HG02973 (cell line): Measurements from ENCODE around the gene GOSR2.
"Not testable (repeated sequence)": the region's sequence is repeated elsewhere in the genome, so short reads cannot be mapped to it uniquely, and the experiment has no call there.

ENCODE experiments used
- ATAC-seq: cut with Tn5 transposase; IDR thresholded peaks from one replicate; pipeline ENCODE4 v1.9.1; 2021; ENCODE audit warnings: moderate library complexity; ENCODE audit not compliant: unreplicated experiment

Gene GOSR2

GRCh38 chr17:46892192-46892703 lies 30.7 kb upstream of the GOSR2 start:
- no peak for ATAC-seq

- no peak for ATAC-seq
Observed at GRCh38 chr17:46894024-46894423, 28.9 kb upstream of the GOSR2 start.

GRCh38 chr17:46894476-46895151 lies 28.3 kb upstream of the GOSR2 start:
- ATAC-seq, result no peak

DNA sequence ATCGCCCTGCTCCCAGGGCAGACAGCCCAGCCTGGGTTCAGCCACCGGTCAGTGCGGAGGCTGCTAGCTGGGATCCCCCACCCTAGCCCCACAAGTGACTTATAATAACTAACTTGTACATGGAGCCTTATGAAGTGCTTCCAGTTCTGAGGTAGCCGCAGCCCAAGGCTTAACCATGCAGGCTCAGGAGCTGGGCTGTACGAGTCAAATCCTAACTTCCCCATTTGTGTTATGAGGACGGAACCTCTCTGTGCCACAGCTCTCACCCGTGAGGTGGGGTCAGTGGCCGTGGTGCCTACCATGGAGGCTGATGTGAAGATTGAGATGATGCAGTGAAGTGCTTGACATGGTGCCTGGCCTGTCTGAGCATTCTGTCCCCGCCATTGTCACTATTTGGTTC lies 27.8 kb upstream of the GOSR2 start:
- ATAC-seq, result no peak

GRCh38 chr17:46896991-46897390 lies 26.0 kb upstream of the GOSR2 start:
- no peak for ATAC-seq

DNA sequence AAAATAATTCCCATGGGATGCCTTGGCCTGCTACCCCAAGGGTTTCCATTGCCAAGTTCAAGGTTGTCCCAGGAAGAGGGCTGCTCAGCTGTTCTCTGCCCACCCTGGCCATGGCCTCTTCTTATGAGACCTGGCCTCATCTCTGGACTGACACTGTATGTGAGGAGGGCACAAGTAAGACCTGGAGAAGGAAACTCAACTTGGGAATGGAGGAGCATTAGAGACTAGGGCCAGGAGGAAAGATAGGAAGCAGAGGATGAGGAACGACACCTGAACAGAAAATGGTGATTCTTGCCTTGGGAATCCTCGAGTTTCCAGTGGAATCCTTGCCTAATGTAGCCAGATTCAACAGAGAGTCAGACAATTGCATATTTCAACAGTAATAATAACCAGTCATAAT lies 24.6 kb upstream of the GOSR2 start:
- no peak for ATAC-seq

DNA sequence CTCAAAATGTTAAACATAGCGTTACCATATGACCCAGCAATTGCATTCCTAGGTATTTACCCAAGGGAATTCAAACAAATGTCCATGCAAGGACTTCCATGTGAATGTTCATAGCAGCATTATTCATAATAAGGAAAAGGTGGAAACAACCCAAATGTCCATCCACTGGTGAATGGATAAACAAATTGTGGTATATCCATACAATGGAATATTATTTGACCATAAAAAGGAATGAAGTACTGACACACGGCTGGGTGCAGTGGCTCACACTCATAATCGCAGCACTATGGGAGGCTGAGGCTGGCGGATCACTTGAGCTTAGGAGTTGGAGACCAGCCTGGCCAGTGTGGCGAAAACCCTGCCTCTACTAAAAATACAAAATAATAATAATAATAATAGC lies 24.1 kb upstream of the GOSR2 start:
- no peak for ATAC-seq

DNA sequence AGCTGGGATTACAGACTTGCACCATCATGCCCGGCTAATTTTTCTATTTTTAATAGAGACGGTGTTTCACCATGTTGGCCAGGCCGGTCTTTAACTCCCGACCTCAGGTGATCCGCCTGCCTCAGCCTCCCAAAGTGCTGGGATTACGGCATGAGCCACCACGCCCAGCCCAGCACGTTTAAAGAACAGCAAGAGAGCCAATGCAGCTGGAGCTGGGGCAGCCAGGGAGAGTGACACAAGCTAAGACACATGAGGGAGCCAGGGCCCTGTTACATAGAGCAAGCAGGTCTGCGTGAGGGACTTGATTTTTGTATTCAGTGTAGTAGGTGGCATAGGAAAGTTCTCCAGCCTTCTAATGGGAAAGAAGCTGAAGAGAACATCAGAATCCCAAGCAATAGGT lies 21.7 kb upstream of the GOSR2 start:
- ATAC-seq, result no peak

GRCh38 chr17:46903762-46904672 lies 18.9 kb upstream of the GOSR2 start:
- no peak for ATAC-seq

DNA sequence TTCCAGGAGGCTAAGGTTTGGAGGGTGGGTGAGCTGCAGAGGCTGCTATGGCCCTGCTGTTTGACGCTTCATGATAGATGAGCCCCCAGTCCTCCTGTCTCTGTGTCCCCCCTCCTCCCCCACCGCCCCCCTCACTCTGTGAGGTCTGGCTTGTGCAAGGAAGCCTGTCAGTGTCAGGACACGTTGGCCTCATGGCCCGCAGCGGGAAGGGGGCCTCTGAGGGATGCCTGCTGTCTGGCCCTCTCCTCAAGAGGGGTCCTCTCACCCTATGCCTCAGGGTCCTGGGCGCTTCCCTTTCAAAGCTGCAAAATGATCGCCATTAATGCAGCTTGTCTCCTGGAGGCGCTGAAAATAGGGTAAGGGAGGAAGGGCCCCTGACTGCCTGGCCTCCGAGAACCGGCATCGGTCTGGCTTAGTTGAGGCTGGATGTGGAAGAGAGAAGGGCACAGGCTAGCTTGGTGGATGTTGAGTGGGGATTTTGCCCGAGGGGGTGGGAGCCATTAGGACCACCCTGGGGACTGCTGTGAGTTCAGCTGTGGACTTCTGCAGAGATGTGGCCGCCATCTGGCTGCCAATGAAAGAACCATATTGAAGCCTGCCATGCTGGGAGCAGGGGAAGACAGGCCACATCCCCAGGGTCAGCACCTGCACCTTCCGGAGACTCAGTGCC lies 14.8 kb upstream of the GOSR2 start:
- no peak for ATAC-seq

DNA sequence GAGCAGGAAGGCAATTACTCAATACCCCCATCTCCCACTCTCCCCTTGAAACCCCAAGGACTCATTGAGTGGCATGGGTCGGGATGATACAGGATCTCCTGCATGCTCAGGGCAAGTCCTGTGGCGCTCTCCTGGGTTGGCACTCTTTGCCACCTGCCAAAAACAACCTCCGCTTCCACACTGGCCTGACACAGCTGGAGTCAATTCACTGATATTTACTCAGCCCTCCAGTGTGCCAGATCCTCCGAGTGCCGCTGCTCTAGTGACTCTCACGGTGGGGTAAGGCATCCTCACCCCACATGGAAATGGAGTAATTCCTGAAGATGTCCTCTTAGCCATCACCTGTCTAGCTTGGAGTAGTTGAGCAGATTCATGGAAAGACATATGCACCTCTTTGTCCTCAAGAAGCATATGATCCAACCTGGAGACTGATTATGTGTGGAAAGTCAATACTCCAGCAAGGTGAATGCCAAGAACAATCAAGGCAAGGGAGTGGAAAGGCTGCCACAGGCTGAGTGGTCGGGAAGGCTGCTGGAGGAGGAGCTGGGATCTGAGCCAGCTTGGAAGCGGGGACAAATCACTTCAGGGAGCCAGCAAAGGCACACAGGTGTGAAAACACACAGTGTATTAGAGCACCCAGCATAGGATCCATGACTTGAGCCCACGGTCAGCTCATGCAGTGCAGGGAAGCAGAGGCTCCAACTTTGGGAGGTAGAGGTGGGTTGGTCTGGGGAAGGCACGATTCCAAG lies 12.6 kb upstream of the GOSR2 start:
- ATAC-seq, result no peak

DNA sequence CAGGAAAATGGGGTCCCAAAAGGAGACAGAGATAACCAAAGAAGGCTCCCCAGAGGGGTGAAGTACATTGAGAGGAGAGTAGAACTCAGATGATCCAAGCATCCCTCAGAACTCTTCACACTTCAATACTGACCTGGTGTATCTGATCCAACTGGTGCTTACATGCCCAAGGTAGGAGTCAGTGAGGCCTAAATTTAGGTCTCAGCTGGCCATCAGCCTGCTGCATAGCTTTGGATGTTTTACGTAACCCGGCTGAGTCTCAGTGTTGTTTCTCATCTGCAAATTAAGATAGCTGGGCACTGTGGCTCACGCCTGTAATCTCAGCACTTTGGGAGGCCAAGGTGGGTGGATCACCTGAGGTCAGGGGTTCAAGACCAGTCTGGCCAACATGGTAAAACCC lies 11.6 kb upstream of the GOSR2 start:
- ATAC-seq, result no peak

GRCh38 chr17:46915596-46915995 lies 7.4 kb upstream of the GOSR2 start:
- ATAC-seq, result no peak

- no peak for ATAC-seq
Observed at GRCh38 chr17:46916211-46916610, 6.7 kb upstream of the GOSR2 start.

DNA sequence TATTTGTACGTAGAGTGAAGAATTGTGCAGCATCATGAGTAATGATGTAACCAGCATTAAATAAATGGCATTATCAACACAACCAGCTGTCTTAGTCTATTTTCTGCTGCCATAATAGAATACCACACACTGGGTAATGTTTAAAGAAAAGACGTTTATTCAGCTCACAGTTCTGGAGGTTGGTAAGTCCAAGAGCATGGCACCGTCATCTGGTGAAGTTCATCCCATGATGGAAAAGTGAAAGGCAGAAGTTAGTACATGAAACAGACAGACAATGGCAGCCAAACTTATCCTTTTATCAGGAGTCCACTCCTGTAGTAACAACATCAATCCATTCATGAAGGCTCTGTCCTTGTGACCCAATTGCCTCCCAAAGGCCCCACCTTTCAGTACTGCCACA lies 6.3 kb upstream of the GOSR2 start:
- no peak for ATAC-seq

DNA sequence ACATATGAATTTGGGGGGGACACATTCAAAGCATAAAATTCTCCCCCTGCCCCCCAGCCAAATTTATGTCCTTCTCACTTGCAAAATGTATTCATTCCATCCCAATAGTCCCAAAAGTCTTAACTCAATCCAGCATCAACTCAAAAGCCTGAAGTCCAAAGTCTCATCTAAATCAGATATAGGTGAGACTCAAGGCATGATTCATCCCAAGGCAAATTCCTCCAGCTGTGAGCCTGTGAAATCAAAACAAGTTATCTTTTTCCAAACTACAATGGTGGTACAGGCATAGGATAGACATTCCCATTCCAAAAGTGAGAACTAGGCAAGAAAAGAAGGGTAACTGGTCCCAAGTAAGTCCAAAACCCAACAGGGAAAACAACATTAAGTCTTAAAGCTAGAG lies 5.9 kb upstream of the GOSR2 start:
- ATAC-seq, result no peak

GRCh38 chr17:46917516-46917915 lies 5.4 kb upstream of the GOSR2 start:
- ATAC-seq, result no peak

DNA sequence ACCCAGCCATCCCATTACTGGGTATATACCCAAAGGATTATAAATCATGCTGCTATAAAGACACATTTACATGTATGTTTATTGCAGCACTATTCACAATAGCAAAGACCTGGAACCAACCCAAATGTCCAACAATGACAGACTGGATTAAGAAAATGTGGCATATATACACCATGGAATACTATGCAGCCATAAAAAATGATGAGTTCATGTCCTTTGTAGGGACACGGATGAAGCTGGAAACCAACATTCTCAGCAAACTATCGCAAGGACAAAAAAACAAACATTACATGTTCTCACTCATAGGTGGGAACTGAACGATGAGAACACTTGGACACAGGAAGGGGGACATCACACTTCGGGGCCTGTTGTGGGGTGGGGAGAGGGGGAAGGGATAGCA lies 998 bp upstream of the GOSR2 start:
- ATAC-seq, result not testable (repeated sequence)

DNA sequence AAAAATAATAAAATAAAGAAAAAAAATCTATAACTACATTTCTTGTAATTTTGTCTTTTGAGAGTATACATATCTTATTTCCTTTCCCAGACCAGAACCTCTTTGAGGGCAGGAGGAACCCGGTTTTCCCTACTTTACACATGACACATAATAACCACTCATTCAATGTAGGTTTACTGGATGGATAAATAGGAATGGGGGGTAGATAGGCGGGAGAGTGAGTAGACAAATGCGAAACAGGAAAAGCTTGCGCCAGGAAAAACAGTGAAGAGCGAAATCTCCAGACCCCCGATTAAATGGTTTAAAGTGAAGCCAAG lies 515 bp upstream of the GOSR2 start:
- ATAC-seq, result no peak

GRCh38 chr17:46925185-46925868 lies 2.4 kb downstream of the GOSR2 start:
- ATAC-seq, result no peak
